Daoy (cell line): ENCODE results near the gene MZB1. TPM values are rescaled to one million over a fixed set of nuclear protein-coding genes. Genes with fewer than 3 reads are reported as not detected.
"Not testable (repeated sequence)": the region's sequence is repeated elsewhere in the genome, so short reads cannot be mapped to it uniquely, and the experiment has no call there.

Experiments used
- DNase-seq: peaks from one replicate; pipeline ENCODE4 v3.0.0-alpha.2; 2015; ENCODE audit warnings: low read depth
- total RNA-seq: library from RNA; depleted of rRNA; stranded (reverse); fragments of >200 nt; shearing (Covaris generic); gene quantifications from 2 replicates; pipeline ENCODE4 v1.2.3, GENCODE V29; 2014

The MZB1 gene
- total RNA-seq, 1 experiment from 2014 or later = not detected

- peak; percentile 69 for DNase-seq
Measured at GRCh38 chr5:139391570-139392323, 2.0 kb upstream of the MZB1 start.

GRCh38 chr5:139390639-139391569, 1.2 kb upstream of the MZB1 start:
- DNase-seq = no peak

GRCh38 chr5:139388198-139388821, 1.4 kb downstream of the MZB1 start:
- no peak for DNase-seq

- no peak for DNase-seq
Measured at GRCh38 chr5:139387611-139388197, 2.0 kb downstream of the MZB1 start.

GRCh38 chr5:139386956-139387355, 2.8 kb downstream of the MZB1 start:
- DNase-seq = not testable (repeated sequence)

DNA sequence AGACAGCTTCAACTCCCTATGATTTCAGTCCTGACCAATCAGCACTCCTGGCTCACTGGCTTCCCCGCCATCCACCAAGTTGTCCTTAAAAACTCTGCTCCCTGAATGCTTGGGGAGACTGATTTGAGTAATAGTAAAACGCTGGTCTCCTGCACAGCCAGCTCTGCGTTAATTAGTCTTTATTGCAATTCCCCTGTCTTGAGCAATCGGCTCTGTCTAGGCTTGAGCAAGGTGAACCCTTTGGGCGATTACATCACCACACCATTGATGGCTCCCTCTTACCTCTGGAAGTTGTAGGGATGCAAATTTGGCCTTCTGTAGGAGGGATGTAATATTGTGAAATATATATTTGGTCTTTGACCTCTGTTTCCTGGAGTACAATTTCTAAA, 3.7 kb downstream of the MZB1 start:
- no peak for DNase-seq

DNA sequence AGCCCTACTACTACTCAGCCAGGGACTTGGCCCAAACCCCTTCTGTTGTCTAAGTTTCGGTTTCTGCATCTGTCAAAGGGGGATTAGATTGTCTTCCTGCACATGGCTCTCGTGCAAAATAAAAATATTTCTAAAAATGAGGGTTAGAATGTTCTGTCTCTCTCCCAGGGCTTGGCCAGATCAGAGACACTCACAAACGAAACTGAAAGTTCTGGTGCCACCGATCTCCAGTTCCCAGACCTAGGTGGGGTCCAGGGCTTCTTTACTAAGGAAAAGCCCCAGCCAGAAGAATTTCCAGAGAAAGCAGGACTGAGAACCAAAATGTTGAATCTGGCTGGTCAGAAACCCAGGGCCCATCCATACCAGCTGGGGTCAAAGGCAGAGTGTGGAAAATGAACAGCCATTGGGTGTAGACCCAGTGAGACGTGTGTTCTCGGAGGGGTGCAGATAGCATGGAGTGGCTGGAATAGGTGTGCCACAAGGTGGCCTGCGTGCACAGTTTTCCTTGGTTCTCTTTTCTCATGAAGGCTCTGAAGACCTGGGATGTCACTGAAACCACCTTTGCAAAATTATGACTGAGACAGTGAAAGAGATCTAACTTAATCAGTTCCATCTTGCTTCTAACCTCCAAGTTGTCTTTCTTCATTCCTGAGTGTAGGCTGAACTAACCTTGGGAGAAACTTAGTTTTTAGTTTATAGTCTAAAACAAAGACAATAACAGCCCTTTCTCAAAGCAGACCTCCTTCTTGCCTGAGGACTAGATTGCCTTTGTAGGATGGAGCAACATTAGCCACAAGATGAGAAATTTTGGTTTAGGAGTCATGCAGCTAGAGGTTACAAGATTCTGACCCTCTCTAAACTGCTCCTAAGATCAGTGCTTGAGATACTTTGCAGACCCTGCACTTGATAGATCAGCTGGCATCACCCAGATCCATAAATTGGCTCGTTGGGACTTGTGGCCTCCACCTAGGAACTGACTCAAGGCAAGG, 4.4 kb downstream of the MZB1 start:
- peak; percentile 53 for DNase-seq

GRCh38 chr5:139384591-139385051, 5.1 kb downstream of the MZB1 start:
- no peak for DNase-seq

DNA sequence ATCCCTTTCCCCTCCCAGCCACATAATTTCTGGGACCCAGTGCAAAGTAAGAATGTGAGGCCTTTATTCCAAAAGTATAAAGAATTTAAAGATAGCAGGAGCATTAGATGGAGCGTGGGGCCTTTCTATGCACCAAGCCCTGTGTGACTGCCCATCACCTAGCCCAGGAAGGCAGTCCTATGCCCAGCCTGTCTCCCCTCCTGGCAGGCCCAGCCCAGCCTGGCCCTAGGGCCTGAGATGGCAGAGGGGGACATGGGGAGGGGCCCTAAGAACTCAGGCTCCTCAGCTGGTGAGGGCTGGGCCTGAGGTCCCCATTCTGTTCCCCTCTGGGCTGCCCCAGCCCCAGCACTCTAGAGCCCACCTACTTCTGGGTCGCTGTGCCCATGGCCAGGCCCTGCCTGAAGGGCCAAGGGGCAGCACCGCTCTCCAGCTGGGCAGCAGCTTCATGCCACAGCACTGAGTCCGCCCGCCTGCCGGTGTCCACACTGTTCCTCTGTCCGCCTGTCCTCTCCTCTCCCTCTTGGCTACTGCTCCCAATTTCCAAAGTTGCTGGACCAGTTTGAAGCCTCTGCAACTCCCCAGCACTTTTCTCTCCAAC, 5.6 kb downstream of the MZB1 start:
- no peak for DNase-seq

GRCh38 chr5:139383275-139383992, 6.3 kb downstream of the MZB1 start, which contains the start of gene SLC23A1:
Gene SLC23A1, minus strand, starts transcription at chr5:139383297. Its CDS starts 44 bp downstream, at chr5:139383253.
- DNase-seq = no peak

GRCh38 chr5:139382807-139383206, 6.9 kb downstream of the MZB1 start:
- no peak for DNase-seq

DNA sequence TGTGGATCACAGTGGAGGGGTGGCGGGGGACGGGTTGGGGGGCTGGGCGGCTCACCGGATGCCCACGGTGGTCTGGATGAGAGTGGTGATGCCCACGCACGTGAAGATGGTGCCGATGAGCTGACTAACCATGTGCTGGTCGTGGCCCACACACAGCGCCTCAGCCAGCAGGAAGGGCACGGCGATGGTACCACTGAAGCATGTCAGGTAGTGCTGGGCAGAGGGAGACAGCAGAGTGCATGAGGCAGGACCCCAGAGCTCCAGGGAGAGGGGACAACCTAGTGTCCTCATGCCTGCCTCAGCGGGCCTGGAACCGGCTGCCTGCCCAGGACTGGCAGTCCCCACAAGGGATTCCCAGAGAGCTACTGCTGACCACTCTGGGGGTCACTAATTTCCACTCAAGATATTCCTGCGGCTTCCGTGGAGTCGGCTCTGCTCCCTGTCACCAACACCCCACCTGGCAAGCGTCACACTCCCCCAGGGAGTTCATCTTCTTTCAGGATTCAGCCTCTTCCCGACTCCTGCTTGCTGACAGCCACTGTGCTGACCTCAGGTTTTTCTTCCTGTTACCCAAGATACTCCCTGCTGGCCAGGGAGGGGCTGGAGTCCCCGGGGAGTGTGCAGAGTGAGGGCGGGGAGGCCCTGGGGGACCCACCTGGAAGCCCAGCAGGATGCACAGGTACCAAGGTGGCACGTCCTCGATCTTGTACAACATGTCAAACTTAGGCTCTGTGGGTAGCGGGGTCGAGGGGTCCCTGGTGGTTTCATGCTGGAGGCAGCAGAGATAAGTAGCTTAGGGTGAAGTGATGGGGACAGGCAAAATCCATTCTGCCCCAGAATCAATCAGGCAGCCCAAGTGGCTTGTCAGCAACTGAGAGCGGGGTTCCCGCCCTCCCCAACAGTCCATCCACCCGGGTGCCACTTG, 7.6 kb downstream of the MZB1 start:
- DNase-seq = no peak

DNA sequence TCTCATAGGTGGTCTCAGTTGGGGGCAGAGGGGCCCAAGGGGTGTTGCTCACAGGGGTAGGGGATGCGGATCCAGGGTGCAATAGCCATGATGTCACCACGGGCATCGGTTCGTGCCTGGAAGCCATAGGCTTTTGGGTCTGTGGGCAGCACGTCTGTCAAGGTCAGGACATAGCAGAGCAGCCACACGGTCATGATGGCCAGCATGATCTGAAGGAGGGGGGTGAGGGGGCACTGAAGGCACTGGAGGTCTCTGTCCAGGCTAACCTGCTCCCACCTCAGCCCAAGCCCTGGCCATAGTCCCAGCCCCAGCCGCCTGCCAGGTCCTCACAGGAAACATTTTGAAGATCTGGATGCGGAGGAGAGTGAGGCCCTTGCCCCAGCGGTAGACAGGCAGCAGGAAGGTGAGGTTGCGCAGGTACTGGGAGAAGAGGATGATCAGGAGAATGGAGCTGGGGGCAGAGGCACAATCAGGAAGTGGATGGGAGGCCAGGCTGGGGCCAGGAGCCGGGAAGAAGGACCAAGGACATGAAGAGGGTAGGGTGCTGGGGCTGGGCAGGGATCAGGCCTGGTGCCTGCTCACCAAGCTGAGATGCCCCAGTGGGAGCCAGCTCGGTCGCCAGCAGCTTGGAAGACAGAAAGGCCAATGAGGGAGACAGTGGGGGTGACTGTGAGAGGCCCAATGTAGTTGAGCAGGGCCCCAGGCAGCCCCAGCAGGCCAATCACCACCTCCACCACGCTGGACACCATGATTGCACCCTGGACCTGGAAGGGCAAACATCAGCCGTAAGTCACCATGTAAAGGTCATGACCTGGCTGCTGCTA, 9.9 kb downstream of the MZB1 start:
- DNase-seq = no peak

- no peak for DNase-seq
Measured at GRCh38 chr5:139378941-139379361, 10.8 kb downstream of the MZB1 start.

GRCh38 chr5:139378101-139378825, 11.4 kb downstream of the MZB1 start:
- DNase-seq = no peak

DNA sequence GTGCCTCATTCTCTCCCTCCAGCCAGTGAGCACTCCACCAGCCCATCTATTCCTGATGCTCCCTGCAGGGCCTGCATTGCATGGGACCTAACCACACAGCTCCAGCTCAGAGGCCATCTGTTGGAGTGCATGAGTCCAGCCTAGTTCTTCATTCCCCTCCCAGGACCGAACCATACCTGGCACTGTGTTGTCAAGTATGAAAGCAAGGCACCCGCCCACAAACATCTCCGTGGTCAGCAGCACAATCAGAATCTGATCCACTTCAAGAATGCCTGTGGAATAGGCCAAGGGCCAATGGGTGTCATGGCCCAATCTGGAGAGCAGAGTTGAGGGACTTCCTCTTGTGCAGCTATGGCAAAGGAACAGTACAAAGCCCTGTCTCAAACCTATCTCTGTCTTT, 12.5 kb downstream of the MZB1 start:
- DNase-seq = no peak

DNA sequence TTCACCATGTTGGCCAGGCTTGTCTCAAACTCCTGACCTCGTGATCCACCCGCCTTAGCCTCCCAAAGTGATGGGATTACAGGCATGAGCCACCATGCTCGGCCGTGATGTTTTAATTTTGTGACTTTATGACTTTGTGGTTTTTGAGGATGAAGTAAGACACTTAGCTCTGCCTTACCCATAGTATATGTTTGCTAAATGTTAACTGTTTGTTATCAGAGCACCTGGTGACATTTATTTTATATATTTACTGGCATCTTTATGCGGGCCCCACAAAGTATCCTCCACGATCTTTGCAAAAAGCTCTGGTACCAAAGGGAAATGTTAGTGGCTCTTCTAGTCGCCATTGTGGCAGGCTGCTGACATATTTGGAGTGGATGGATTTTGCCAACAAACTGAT, 13.3 kb downstream of the MZB1 start:
- DNase-seq = no peak
